Ascending aorta (tissue), 2 donors: ENCODE measurements around the gene IL12B. TPM values are rescaled to one million over a fixed set of nuclear protein-coding genes. Genes with fewer than 3 reads are reported as not detected.
A peak's percentile ranks its signal among the peaks of the same experiment; 100 is the strongest.

Experiments used
- DNase-seq, 2 donors: peaks; one replicate each; pipeline ENCODE4 v3.0.0-alpha.2; 2019; ENCODE audit warnings: low spot score in 2 of 2
- H3K27ac ChIP-seq, 2 donors: fragments of 200-600 bp; sonication (generic); one replicate each; pipeline ENCODE4 v1.5.1; 2016 to 2017; ENCODE audit warnings: mild to moderate bottlenecking in 1 of 2
- H3K27me3 ChIP-seq: fragments of 200-600 bp; sonication (generic); one replicate; pipeline ENCODE4 v1.5.1; 2017
- H3K36me3 ChIP-seq, 2 donors: fragments of 200-600 bp; sonication (generic); one replicate each; pipeline ENCODE4 v1.5.1; 2016
- H3K4me1 ChIP-seq, 2 donors: fragments of 200-600 bp; sonication (generic); one replicate each; pipeline ENCODE4 v1.5.1; 2016 to 2017; ENCODE audit warnings: mild to moderate bottlenecking in 1 of 2
- H3K4me3 ChIP-seq, 2 donors: fragments of 200-600 bp; sonication (generic); one replicate each; pipeline ENCODE4 v1.5.1; 2016 to 2017; ENCODE audit warnings: mild to moderate bottlenecking in 1 of 2
- H3K9me3 ChIP-seq, 2 donors: fragments of 200-600 bp; sonication (generic); one replicate each; pipeline ENCODE4 v1.5.1; 2016
- intact Hi-C: fragments of 100-400 bp; cut with DNase I; formaldehyde crosslinking; loops from one replicate; pipeline ENCODE4 v1.15.1; 2023
- total RNA-seq: library from RNA; depleted of rRNA; stranded (reverse); fragments of >200 nt; gene quantifications from one replicate; pipeline ENCODE4 v1.1.0, GENCODE V29; 2016
- TF ChIP-seq, protein P1 (sequence below), 3 experiments: fragments of 200-600 bp in 2 of 3; fragments of 450-650 bp in 1 of 3; sonication (generic) in 2 of 3; IDR thresholded peaks; one replicate each; pipeline ENCODE4 v1.5.1; 2016 to 2019; ENCODE audit warnings: antibody characterized with exemption in 3 of 3, mild to moderate bottlenecking in 1 of 3, moderate library complexity in 1 of 3

Gene IL12B
- total RNA-seq, 1 donor from 2014 or later, result not detected

DNA sequence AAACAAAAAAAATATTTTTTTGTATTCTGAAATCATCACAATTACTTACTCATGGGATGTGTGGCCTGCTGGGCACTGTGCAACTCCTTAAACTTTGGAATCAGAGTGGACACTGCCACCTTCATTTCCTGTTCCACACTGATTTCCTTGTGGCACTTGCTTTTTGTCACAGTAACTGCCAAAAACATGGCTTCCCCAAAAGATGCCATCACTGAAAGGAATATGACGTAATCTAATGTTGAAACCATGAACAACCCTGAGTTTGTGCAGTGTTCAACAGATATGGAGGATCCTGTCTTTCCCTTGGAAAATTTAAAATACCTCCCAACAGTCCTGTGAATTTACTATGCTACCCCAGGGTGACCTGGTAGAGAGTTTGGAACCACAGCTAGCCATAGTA is 12.6 kb upstream of the IL12B start:
- intact Hi-C loops, result no loop called here
- Histone ChIP-seq H3K36me3 (no peaks in the 10 kb centered on the region), H3K9me3 (peaks cover 0 to 9% of the 10 kb centered on the region in 2 donors), H3K27ac (no peak overlapping the region), H3K4me1 (no peaks in the 10 kb centered on the region), H3K27me3 (no peaks in the 10 kb centered on the region), H3K4me3 (no peak overlapping the region)
- TF ChIP-seq, protein P1, sequence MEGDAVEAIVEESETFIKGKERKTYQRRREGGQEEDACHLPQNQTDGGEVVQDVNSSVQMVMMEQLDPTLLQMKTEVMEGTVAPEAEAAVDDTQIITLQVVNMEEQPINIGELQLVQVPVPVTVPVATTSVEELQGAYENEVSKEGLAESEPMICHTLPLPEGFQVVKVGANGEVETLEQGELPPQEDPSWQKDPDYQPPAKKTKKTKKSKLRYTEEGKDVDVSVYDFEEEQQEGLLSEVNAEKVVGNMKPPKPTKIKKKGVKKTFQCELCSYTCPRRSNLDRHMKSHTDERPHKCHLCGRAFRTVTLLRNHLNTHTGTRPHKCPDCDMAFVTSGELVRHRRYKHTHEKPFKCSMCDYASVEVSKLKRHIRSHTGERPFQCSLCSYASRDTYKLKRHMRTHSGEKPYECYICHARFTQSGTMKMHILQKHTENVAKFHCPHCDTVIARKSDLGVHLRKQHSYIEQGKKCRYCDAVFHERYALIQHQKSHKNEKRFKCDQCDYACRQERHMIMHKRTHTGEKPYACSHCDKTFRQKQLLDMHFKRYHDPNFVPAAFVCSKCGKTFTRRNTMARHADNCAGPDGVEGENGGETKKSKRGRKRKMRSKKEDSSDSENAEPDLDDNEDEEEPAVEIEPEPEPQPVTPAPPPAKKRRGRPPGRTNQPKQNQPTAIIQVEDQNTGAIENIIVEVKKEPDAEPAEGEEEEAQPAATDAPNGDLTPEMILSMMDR (IDR thresholded peaks at IDR 0.05), result no peak
- no peak for DNase-seq

DNA sequence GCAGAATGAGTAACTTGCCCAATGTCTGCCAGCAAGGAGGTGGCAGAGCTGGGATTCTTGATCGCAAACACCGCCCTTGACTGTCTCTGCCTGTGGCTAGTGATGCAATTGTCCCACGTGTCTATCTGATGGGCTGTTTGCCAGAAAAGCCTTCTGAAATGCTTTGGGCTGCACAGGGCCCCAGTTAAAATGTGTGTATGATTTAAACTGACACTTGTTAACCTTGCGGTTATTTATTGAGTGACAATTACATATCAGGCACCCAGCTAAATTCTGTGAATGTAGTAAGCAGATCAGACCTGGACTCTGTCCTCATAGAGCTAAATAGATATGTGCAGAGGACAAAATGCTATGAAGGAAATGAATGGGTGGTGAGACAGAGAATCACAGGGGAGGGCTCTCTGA is 11.6 kb upstream of the IL12B start:
- intact Hi-C loops, result no loop called here

DNA sequence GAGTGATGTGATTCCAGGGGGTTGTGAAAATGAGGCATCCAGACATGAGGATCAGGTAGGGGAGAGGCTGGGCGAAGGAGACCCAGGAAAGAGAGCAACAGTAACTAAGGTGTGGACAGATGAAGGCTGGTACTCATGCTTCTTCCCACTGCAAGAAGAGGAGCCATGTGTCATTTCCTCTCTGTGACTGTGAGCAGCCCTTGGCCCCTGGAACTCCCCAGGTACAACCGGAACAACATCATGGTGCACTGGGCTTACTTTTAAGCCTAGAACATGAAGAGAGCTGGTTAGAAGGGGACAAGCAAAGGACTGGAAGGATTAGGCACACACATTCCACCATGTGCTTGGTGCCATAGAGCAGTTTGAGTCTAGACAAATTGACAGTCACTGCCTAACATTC is 10.9 kb upstream of the IL12B start:
- Histone ChIP-seq H3K4me3 (no peak overlapping the region), H3K27ac (no peak overlapping the region), H3K36me3 (no peaks in the 10 kb centered on the region), H3K4me1 (no peaks in the 10 kb centered on the region), H3K27me3 (no peaks in the 10 kb centered on the region), H3K9me3 (peaks cover 0 to 9% of the 10 kb centered on the region in 2 donors)
- intact Hi-C loops, result no loop called here
- TF ChIP-seq, protein P1 (IDR thresholded peaks at IDR 0.05), result no peak
- DNase-seq, result no peak

More for the DNA sequence above, 11.6 kb upstream of the IL12B start:
- peak in 1 of 2 donors; percentile 73 for DNase-seq
- Histone ChIP-seq H3K9me3 (peaks cover 0 to 9% of the 10 kb centered on the region in 2 donors), H3K27ac (no peak overlapping the region), H3K36me3 (no peaks in the 10 kb centered on the region), H3K4me1 (no peaks in the 10 kb centered on the region), H3K4me3 (no peak overlapping the region), H3K27me3 (no peaks in the 10 kb centered on the region)
- TF ChIP-seq, protein P1 (IDR thresholded peaks at IDR 0.05), result no peak

- TF ChIP-seq, protein P1 (IDR thresholded peaks at IDR 0.05), result no peak
- Histone ChIP-seq H3K27me3 (no peaks in the 10 kb centered on the region), H3K27ac (no peak overlapping the region), H3K36me3 (no peaks in the 10 kb centered on the region), H3K4me3 (no peak overlapping the region), H3K9me3 (peaks cover 0 to 9% of the 10 kb centered on the region in 2 donors), H3K4me1 (no peaks in the 10 kb centered on the region)
- intact Hi-C loops, result no loop called here
- no peak for DNase-seq
These were observed 10.2 kb upstream of the IL12B start for GRCh38 chr5:159340511-159340910.

- intact Hi-C loops, result no loop called here
- Histone ChIP-seq H3K4me1 (no peaks in the 10 kb centered on the region), H3K36me3 (no peaks in the 10 kb centered on the region), H3K9me3 (peaks cover 0 to 6% of the 10 kb centered on the region in 2 donors), H3K4me3 (no peak overlapping the region), H3K27me3 (no peaks in the 10 kb centered on the region), H3K27ac (no peak overlapping the region)
- no peak for DNase-seq
- TF ChIP-seq, protein P1 (IDR thresholded peaks at IDR 0.05), result no peak
These were observed 9.2 kb upstream of the IL12B start for GRCh38 chr5:159339460-159339859.

DNA sequence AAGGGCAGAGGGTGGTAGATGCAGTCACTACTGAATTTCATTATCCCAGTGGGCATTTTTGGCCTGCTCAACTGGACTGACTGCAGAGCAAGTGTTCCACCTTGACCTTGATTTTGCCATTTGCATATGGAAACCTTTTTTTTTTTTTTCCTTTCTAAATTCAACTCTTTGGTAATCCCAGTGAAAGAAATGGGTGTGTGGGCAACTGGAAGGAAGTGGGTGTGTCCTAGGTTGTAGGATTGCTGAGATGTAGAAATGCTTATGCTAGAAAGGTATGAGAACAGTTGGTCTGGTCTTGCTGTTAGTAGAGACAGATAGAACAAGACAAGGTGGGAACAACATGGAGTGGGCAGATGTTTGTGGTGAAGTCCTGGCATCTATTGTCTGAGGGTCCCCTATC is 7.8 kb upstream of the IL12B start:
- no peak for DNase-seq
- Histone ChIP-seq H3K27ac (no peak overlapping the region), H3K36me3 (no peaks in the 10 kb centered on the region), H3K27me3 (no peaks in the 10 kb centered on the region), H3K4me3 (no peak overlapping the region), H3K9me3 (no peaks in the 10 kb centered on the region), H3K4me1 (no peaks in the 10 kb centered on the region)
- intact Hi-C loops, result no loop called here
- TF ChIP-seq, protein P1 (IDR thresholded peaks at IDR 0.05), result no peak
